Large intestine (tissue), 3 donors: ENCODE measurements around the gene RNF213. TPM values are rescaled to one million over a fixed set of nuclear protein-coding genes. Genes with fewer than 3 reads are reported as not detected.

Experiments used
- DNase-seq, 2 donors: peaks; one replicate each; pipeline versions ENCODE4 v3.0.0 to v3.0.0-alpha.2; 2013
- H3K27ac ChIP-seq: one replicate; pipeline ENCODE4 v1.5.1; 2013; ENCODE audit warnings: low read length
- H3K27me3 ChIP-seq: 2 replicates; pipeline ENCODE4 v1.6.1; 2013; ENCODE audit warnings: low read length; ENCODE audit not compliant: control insufficient read depth, insufficient read depth
- H3K36me3 ChIP-seq: 2 replicates; pipeline ENCODE4 v1.6.1; 2013; ENCODE audit warnings: low read length; ENCODE audit not compliant: control insufficient read depth, insufficient read depth
- H3K4me1 ChIP-seq: one replicate; pipeline ENCODE4 v1.6.1; 2013; ENCODE audit warnings: low read length; ENCODE audit not compliant: control insufficient read depth, insufficient read depth
- H3K4me3 ChIP-seq: one replicate; pipeline ENCODE4 v1.5.1; 2013; ENCODE audit warnings: low read length
- H3K9me3 ChIP-seq: one replicate; pipeline ENCODE4 v1.6.1; 2013; ENCODE audit warnings: mild to moderate bottlenecking, low read depth, low read length, moderate library complexity; ENCODE audit not compliant: control insufficient read depth
- WGBS: methylation state at CpG from one replicate; pipeline ENCODE4 v1.1.5; 2013; ENCODE audit warnings: low lambda C conversion rate; ENCODE audit not compliant: insufficient coverage; 5-methylcytosine and 5-hydroxymethylcytosine counted together
- polyA plus RNA-seq: library from polyadenylated mRNA; unstranded; fragments of 120-200 nt; gene quantifications from one replicate; pipeline ENCODE4 v1.2.1, GENCODE V29; 2013

RNF213 gene
- polyA plus RNA-seq, 1 donor: 103 TPM

DNA sequence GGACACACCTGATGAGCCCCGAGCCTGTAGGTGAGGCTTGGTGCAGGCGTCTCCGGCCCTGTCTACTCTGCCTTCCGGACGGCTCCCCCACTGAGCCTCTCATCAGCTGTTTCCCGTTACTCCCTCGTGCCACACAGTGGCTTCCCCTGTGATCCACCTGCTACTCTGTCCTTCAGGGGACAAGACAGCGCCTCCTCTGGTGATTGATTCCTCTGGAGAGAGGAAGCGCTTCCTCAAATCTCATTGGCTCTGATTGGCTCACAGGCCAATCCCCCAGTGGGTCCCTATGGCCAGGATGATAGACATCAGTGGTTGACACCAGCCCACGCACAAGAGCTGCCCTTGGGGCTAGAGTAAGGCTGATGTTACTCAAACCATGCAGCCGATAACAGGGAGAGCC is 24.0 kb downstream of the RNF213 start:
- Histone ChIP-seq H3K4me3 (no peak overlapping the region), H3K27ac (no peak overlapping the region), H3K9me3 (no peaks in the 10 kb centered on the region), H3K4me1 (no peaks in the 10 kb centered on the region), H3K27me3 (no peaks in the 10 kb centered on the region), H3K36me3 (peaks cover 54% of the 10 kb centered on the region)
- WGBS: no CpG with 5 or more reads among the region's 11 CpGs
- no peak for DNase-seq

DNA sequence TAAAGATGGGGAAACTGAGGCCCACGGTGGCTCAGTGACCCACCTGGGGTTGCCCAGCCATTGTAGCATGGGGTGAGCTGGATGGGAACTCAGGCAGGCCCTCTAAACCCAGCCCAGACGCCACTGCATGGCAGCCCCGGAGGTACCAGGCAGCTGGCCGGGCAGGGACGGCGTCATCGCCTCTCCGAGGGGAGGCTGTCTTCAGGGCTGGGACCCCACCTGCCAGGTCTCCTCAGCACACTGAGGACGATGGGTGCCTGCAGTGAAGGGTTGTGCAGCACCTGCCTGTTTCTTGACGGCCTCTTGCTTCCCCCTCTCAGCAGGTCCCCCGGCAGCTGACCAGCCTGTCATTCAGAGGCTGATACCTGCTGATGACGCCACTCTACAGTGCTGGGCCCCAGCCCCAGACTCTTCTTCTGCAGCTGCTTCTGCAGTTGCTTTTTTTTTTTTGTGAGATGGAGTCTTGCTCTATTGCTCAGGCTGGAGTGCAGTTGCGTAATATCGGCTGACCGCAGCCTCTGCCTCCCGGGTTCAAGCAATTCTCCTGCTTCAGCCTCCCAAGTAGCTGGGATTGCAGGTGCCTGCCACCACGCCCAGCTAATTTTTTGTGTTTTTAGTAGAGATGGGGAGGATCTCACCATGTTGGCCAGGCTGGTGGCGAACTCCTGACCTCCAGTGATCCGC is 24.7 kb downstream of the RNF213 start:
- Histone ChIP-seq H3K36me3 (peaks cover 58% of the 10 kb centered on the region), H3K4me3 (no peak overlapping the region), H3K4me1 (no peaks in the 10 kb centered on the region), H3K27ac (no peak overlapping the region), H3K9me3 (no peaks in the 10 kb centered on the region), H3K27me3 (no peaks in the 10 kb centered on the region)
- DNase-seq: no peak
- WGBS: no CpG with 5 or more reads among the region's 19 CpGs

DNA sequence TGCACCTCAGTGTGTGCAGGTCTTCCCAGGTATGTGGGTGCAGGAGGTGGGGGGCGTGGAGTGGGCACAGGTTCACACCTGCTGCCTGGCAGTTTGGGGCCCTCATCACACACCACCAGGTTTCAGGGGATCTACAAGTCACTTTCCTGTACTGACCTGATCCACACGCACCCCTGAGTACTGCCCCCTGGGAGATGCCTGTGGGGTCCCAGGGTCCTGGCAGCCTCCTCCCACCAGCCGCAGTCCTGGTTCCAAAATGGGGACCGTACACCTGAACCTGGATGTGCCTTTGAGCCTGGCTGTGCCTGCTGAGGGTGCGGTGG is 25.9 kb downstream of the RNF213 start:
- peaks cover 59% of the 10 kb centered on the region for H3K36me3 ChIP-seq
- H3K27ac ChIP-seq: no peak overlapping the region
- H3K4me3 ChIP-seq: no peak overlapping the region
- DNase-seq: no peak
- no peaks in the 10 kb centered on the region for H3K27me3 ChIP-seq
- H3K4me1 ChIP-seq: no peaks in the 10 kb centered on the region
- no peaks in the 10 kb centered on the region for H3K9me3 ChIP-seq
- no CpG with 5 or more reads among the region's 5 CpGs for WGBS

DNA sequence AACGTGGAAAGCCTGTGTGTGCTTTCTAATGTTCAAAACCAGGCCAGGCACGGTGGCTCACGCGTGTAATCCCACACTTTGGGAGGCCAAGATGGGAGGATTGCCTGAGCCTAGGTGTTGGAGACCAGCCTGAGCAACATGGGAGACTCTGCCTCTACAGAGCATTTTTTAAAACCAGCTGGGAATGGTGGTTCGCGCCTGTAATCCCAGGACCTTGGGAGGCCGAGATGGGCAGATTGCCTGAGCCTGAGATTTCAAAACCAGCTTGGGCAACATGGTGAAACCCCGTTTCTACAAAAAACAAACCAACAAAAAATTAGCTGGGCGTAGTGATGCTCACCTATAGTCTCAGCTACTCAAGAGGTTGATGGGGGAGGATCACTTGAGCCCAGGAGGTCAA is 26.4 kb downstream of the RNF213 start:
- Histone ChIP-seq H3K27me3 (no peaks in the 10 kb centered on the region), H3K27ac (no peak overlapping the region), H3K4me3 (no peak overlapping the region), H3K9me3 (no peaks in the 10 kb centered on the region), H3K36me3 (peaks cover 60% of the 10 kb centered on the region), H3K4me1 (no peaks in the 10 kb centered on the region)
- WGBS: no CpG with 5 or more reads among the region's 9 CpGs
- DNase-seq: no peak

DNA sequence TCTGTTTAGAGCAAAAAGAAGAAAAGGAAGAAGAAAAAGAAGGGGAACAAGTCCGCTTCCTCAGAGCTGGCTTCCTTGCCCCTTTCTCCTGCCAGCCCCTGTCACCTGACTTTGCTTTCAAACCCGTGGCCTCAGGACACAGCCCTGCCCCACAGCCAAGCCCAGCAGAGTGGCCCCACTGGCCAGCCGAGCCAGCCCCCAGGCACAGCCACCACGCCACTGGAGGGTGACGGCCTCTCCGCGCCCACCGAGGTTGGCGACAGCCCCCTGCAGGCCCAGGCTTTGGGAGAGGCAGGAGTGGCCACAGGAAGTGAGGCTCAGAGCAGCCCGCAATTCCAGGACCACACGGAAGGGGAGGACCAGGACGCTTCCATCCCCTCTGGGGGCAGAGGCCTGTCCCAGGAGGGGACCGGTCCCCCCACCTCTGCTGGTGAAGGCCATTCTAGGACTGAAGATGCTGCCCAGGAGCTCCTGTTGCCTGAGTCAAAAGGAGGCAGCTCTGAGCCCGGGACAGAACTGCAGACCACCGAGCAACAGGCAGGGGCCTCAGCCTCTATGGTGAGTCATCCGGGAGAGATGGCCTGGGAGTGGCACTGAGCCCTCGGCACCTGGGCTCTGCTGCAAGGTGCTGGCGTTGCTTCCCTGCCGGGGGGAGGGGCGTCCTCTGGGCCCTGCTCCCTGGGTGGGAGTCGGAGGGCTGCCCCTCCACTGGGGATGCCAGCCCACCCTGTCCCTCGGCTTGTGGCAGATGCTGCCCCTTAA is 27.3 kb downstream of the RNF213 start:
- Histone ChIP-seq H3K36me3 (peaks cover 67% of the 10 kb centered on the region), H3K4me1 (no peaks in the 10 kb centered on the region), H3K27me3 (no peaks in the 10 kb centered on the region), H3K27ac (no peak overlapping the region), H3K9me3 (no peaks in the 10 kb centered on the region), H3K4me3 (no peak overlapping the region)
- no peak for DNase-seq
- WGBS: no CpG with 5 or more reads among the region's 22 CpGs

DNA sequence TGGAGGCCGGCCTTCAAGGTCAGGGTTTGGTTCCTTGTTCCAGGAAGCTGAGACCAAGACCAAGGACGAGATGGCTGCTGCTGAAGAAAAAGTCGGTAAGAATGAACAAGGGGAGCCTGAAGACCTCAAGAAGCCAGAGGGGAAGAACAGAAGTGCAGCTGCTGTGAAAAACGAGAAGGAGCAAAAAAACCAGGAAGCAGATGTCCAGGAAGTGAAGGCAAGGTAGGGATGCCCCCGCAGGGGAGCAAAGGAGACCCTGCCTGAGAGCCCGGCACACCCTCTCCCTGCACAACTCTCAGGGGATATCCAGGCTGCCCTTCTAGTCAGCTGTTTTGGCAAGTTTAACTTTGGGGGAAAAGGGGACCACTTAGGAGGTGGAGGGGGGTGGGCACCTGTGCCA is 29.0 kb downstream of the RNF213 start:
- WGBS: no CpG with 5 or more reads among the region's 6 CpGs
- DNase-seq: no peak
- Histone ChIP-seq H3K27ac (no peak overlapping the region), H3K4me1 (no peaks in the 10 kb centered on the region), H3K9me3 (no peaks in the 10 kb centered on the region), H3K36me3 (peaks cover 75% of the 10 kb centered on the region), H3K4me3 (no peak overlapping the region), H3K27me3 (no peaks in the 10 kb centered on the region)

DNA sequence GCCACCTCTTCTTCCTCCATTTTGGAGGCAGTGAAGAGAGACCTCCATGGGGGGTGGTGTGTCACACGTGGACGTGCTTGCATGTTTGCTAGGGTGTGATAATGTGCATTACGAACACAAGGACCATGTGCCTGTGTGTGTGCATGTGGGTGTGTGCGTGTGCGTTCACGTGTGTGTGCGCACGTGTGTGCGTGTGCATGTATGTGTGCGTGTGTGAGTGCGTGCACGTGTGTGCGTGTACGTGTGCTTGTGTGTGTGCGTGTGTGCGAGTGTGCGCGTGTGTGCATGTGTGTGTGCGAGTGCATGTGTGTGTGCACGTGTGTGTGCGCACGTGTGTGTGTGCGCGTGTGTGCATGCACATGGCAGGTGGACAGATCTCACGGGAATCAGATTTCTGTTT is 29.5 kb downstream of the RNF213 start:
- H3K36me3 ChIP-seq: peaks cover 77% of the 10 kb centered on the region
- no peak for DNase-seq

DNA sequence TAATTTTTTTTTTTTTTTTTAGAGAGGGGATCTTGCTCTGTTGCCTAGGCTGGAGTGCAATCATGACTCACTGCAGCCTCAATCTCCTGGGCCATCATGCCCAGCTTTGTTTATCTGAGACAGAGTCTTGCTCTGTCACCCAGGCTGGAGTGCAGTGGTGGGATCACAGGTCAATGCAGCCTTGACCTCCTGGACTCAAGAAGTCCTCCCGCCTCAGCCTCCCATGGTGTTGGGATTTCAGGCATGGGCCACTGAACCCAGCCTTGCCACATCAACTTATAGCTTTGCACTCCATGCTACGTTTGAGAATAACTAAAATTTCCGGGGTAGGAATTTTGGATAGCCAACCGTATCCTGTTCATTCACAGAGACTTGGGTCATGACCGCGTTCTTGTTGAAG is 30.6 kb downstream of the RNF213 start:
- Histone ChIP-seq H3K27me3 (no peaks in the 10 kb centered on the region), H3K4me1 (no peaks in the 10 kb centered on the region), H3K36me3 (peaks cover 86% of the 10 kb centered on the region), H3K4me3 (no peak overlapping the region), H3K27ac (no peak overlapping the region), H3K9me3 (no peaks in the 10 kb centered on the region)
- no CpG with 5 or more reads among the region's 6 CpGs for WGBS
- DNase-seq: no peak

More for the DNA sequence above, 29.5 kb downstream of the RNF213 start:
- WGBS: 100% methylated on average over 4 of the region's 25 CpGs
- Histone ChIP-seq H3K27me3 (no peaks in the 10 kb centered on the region), H3K4me1 (no peaks in the 10 kb centered on the region), H3K9me3 (no peaks in the 10 kb centered on the region), H3K27ac (no peak overlapping the region), H3K4me3 (no peak overlapping the region)

DNA sequence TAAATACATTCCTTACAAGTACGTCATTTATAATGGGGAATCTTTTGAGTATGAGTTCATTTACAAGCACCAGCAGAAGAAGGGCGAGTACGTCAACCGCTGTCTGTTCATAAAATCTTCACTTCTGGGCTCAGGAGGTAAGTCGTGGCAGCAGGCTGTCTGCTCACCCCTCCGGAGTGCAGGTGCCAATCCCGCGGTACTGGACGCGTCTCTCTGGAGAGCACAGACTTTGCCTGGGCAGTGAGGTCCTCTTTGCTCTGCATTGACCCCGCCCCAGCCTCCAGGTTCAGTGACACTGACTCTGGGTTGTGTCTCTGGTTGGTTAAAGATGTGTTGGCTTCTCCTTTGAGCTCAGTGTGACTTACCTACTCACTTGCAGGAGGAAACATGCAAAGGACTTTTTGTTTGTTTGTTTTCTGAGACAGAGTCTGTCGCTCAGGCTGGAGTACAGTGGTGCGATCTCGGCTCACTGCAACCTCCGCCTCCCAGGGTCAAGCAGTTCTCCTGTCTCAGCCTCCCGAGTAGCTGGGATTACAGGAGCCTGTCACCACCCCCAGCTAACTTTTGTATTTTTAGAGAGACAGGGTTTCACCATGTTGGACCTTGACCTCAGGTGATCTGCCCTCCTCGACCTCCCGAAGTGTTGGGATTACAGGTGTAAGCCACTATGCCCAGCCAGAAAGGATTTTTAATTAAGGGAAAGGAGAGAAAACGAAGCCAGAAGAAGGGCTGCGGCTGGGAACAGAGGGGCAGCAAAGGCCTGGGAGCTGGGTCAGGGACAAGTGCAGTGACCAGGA is 31.2 kb downstream of the RNF213 start:
- no peaks in the 10 kb centered on the region for H3K27me3 ChIP-seq
- H3K4me1 ChIP-seq: no peaks in the 10 kb centered on the region
- no peak for DNase-seq
- no peaks in the 10 kb centered on the region for H3K9me3 ChIP-seq
- H3K4me3 ChIP-seq: no peak overlapping the region
- no CpG with 5 or more reads among the region's 20 CpGs for WGBS
- H3K36me3 ChIP-seq: peaks cover 88% of the 10 kb centered on the region
- H3K27ac ChIP-seq: no peak overlapping the region

DNA sequence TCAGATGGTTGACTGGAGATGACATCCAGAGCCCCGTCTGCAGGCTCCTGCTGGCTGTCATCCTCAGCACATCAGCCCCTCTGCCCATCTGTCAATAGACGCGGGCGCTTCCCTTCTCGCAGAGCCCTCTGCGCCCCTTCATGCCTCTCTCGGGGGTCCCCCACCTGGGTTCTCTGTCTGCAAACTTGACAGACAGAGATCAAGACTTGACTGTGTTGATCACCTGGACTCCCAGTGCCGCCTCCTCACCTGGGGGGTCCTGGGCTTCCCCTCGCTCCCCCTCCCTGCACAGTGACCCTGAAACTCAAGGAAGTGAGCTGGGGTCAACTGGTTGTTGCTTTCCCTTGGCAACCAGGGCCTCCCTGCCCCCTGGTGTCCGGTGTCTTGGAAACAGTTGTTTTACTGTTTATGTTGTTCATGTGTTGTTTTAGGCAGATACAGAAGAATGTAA is 31.9 kb downstream of the RNF213 start:
- Histone ChIP-seq H3K9me3 (no peaks in the 10 kb centered on the region), H3K27me3 (no peaks in the 10 kb centered on the region), H3K27ac (no peak overlapping the region), H3K4me3 (no peak overlapping the region), H3K4me1 (no peaks in the 10 kb centered on the region), H3K36me3 (peaks cover 85% of the 10 kb centered on the region)
- no CpG with 5 or more reads among the region's 10 CpGs for WGBS
- DNase-seq: no peak
